Measurements from ENCODE around the gene IL1RN.

DNA sequence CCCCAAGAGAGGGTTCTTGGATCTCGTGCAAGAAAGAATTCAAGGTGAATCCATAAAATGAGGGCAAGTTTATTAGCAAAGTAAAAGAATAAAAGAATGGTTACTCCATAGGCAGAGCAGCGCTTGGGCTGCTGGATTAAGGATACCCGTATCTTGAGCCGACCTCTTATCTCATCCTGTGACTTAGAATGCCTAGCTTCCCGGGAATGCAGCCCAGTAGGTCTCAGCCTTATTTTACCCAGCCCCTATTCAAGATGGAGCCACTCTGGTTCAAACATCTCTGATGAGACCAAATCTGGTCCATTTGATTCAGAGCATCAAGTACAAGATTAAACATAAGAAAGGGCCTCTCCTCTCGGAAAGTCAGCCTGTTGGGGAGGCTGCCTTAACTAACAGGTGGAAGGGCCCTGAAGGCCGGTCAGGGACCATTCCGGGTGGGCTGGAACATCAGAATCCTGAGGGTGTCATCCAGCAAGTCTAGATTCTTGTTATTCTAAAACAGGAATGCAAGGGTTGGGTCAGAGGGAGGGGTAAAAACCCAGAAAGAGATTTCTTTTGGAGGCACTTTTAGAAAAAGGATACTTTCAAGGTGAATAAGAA is 52.1 kb downstream of the IL1RN start:
- TF ChIP-seq EZH2 (optimal IDR thresholded peaks at IDR 0.05; ENCODE audit: low read depth, low read length): no peak
- TF ChIP-seq, protein P1, sequence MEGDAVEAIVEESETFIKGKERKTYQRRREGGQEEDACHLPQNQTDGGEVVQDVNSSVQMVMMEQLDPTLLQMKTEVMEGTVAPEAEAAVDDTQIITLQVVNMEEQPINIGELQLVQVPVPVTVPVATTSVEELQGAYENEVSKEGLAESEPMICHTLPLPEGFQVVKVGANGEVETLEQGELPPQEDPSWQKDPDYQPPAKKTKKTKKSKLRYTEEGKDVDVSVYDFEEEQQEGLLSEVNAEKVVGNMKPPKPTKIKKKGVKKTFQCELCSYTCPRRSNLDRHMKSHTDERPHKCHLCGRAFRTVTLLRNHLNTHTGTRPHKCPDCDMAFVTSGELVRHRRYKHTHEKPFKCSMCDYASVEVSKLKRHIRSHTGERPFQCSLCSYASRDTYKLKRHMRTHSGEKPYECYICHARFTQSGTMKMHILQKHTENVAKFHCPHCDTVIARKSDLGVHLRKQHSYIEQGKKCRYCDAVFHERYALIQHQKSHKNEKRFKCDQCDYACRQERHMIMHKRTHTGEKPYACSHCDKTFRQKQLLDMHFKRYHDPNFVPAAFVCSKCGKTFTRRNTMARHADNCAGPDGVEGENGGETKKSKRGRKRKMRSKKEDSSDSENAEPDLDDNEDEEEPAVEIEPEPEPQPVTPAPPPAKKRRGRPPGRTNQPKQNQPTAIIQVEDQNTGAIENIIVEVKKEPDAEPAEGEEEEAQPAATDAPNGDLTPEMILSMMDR (IDR thresholded peaks at IDR 0.05; ENCODE audit: low read length): no peak
- TF ChIP-seq EZH2phosphoT487 (IDR thresholded peaks at IDR 0.05; ENCODE audit: low read length): no peak
